Ascending aorta (tissue), 2 donors: ENCODE measurements around the gene GABRG3. TPM values are rescaled to one million over a fixed set of nuclear protein-coding genes. Genes with fewer than 3 reads are reported as not detected.

Experiments used
- DNase-seq, 2 donors: peaks; one replicate each; pipeline ENCODE4 v3.0.0-alpha.2; 2019; ENCODE audit warnings: low spot score in 2 of 2
- H3K27ac ChIP-seq, 2 donors: fragments of 200-600 bp; sonication (generic); one replicate each; pipeline ENCODE4 v1.5.1; 2016 to 2017; ENCODE audit warnings: mild to moderate bottlenecking in 1 of 2
- H3K27me3 ChIP-seq: fragments of 200-600 bp; sonication (generic); one replicate; pipeline ENCODE4 v1.5.1; 2017
- H3K36me3 ChIP-seq, 2 donors: fragments of 200-600 bp; sonication (generic); one replicate each; pipeline ENCODE4 v1.5.1; 2016
- H3K4me1 ChIP-seq, 2 donors: fragments of 200-600 bp; sonication (generic); one replicate each; pipeline ENCODE4 v1.5.1; 2016 to 2017; ENCODE audit warnings: mild to moderate bottlenecking in 1 of 2
- H3K4me3 ChIP-seq, 2 donors: fragments of 200-600 bp; sonication (generic); one replicate each; pipeline ENCODE4 v1.5.1; 2016 to 2017; ENCODE audit warnings: mild to moderate bottlenecking in 1 of 2
- H3K9me3 ChIP-seq, 2 donors: fragments of 200-600 bp; sonication (generic); one replicate each; pipeline ENCODE4 v1.5.1; 2016
- intact Hi-C: fragments of 100-400 bp; cut with DNase I; formaldehyde crosslinking; loops from one replicate; pipeline ENCODE4 v1.15.1; 2023
- total RNA-seq: library from RNA; depleted of rRNA; stranded (reverse); fragments of >200 nt; gene quantifications from one replicate; pipeline ENCODE4 v1.1.0, GENCODE V29; 2016
- TF ChIP-seq, protein P1 (sequence below), 3 experiments: fragments of 200-600 bp in 2 of 3; fragments of 450-650 bp in 1 of 3; sonication (generic) in 2 of 3; IDR thresholded peaks; one replicate each; pipeline ENCODE4 v1.5.1; 2016 to 2019; ENCODE audit warnings: antibody characterized with exemption in 3 of 3, mild to moderate bottlenecking in 1 of 3, moderate library complexity in 1 of 3

The GABRG3 gene
- total RNA-seq, 1 donor from 2014 or later: not detected

DNA sequence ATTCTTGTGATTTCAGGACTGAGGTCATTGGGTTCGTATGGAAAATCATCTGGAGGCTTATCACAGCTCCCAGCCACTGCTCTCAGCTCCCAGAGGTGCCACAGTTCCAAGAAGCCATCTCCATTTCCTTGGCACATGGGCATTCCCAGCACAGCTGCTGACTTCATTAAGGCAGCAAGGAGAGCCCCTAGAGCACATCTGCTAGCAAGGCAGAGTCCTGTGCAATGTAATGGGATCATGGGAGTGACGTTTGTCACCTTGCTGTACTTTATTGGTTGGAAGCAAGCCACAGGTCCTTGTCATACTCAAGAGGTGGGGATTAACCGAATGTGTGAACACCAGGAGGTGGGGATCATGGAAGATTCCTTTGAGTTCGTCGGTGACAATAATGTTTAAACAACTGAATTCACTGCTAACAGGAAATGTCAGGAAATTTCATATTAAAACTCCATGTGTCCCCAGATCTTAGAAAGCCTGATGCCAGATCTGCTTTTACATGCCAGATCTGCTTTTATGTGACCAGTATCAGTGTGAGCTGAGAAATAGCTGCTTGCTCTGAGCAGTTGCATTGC lies 148.8 kb downstream of the GABRG3 start:
- H3K36me3 ChIP-seq: no peaks in the 10 kb centered on the region
- H3K9me3 ChIP-seq: no peaks in the 10 kb centered on the region
- DNase-seq: no peak
- no peak overlapping the region for H3K4me3 ChIP-seq
- H3K4me1 ChIP-seq: no peaks in the 10 kb centered on the region
- intact Hi-C loops: no loop called here
- no peak overlapping the region for H3K27ac ChIP-seq
- H3K27me3 ChIP-seq: no peaks in the 10 kb centered on the region
- TF ChIP-seq, protein P1, sequence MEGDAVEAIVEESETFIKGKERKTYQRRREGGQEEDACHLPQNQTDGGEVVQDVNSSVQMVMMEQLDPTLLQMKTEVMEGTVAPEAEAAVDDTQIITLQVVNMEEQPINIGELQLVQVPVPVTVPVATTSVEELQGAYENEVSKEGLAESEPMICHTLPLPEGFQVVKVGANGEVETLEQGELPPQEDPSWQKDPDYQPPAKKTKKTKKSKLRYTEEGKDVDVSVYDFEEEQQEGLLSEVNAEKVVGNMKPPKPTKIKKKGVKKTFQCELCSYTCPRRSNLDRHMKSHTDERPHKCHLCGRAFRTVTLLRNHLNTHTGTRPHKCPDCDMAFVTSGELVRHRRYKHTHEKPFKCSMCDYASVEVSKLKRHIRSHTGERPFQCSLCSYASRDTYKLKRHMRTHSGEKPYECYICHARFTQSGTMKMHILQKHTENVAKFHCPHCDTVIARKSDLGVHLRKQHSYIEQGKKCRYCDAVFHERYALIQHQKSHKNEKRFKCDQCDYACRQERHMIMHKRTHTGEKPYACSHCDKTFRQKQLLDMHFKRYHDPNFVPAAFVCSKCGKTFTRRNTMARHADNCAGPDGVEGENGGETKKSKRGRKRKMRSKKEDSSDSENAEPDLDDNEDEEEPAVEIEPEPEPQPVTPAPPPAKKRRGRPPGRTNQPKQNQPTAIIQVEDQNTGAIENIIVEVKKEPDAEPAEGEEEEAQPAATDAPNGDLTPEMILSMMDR (IDR thresholded peaks at IDR 0.05): no peak

DNA sequence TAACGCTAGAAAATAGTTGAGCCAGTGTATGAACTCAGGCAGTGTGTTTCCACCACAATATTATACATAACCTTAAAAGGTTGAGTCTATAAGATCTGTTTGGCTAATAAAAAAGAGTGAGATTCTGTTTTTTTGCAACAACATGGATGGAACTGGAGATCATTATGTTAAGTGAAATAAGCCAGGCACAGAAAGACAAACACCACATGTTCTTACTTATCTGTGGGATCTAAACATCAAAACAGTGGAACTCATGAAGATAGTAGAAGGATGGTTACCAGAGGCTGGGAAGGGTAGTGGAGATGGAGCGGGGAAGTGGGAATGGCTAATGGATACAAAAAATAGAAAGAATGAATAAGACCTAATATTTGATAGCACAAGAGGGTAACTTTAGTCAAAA lies 150.7 kb downstream of the GABRG3 start:
- TF ChIP-seq, protein P1 (IDR thresholded peaks at IDR 0.05): no peak
- intact Hi-C loops: no loop called here

DNA sequence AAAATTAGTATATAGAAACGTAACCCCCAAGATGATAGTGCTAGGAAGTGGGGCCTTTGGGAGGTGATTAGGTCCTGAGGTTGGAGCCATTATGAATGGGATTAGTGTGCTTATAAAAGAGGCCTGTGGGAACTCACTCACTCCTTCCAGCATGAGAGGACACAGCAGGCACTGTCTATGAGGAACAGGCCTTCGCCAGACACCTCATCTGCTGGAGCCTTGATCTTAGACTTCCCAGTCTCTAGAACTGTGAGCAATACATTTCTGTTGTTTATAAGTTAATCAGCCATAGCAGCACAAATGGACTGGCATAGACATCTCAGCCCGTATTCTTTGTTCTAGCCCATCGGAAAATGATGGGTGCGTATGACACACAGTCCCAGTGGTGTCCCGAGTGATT lies 152.3 kb downstream of the GABRG3 start:
- H3K4me1 ChIP-seq: no peaks in the 10 kb centered on the region
- intact Hi-C loops: no loop called here

More for the DNA sequence above, 150.7 kb downstream of the GABRG3 start:
- Histone ChIP-seq H3K27me3 (no peaks in the 10 kb centered on the region), H3K27ac (no peak overlapping the region), H3K4me3 (no peak overlapping the region), H3K4me1 (no peaks in the 10 kb centered on the region), H3K36me3 (no peaks in the 10 kb centered on the region), H3K9me3 (no peaks in the 10 kb centered on the region)
- DNase-seq: no peak

DNA sequence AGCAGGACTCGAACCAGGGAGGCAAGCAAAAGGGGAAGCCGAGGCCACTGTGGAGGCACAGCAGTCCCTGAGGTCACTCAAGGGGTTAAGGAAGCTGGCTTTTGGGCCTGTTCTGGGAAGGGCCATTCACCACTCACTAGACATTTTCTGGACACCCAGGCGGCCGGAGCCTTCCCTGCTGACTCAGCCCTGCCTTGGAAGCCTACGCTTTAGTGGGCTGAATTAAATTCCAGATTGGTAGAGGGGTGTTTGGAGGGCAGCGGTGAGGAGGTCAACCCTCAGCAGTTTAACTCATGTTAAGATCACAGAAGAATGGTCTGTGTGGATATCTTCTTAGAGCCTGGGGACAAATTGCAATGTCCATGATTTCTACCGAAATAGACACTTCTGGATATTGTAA lies 152.8 kb downstream of the GABRG3 start:
- no peak for DNase-seq
- intact Hi-C loops: no loop called here
- TF ChIP-seq, protein P1 (IDR thresholded peaks at IDR 0.05): no peak
- Histone ChIP-seq H3K9me3 (no peaks in the 10 kb centered on the region), H3K4me1 (no peaks in the 10 kb centered on the region), H3K27ac (no peak overlapping the region), H3K4me3 (no peak overlapping the region), H3K27me3 (no peaks in the 10 kb centered on the region), H3K36me3 (no peaks in the 10 kb centered on the region)

More for the DNA sequence above, 152.3 kb downstream of the GABRG3 start:
- DNase-seq: no peak
- TF ChIP-seq, protein P1 (IDR thresholded peaks at IDR 0.05): no peak
- no peaks in the 10 kb centered on the region for H3K36me3 ChIP-seq
- H3K27ac ChIP-seq: no peak overlapping the region
- H3K27me3 ChIP-seq: no peaks in the 10 kb centered on the region
- no peaks in the 10 kb centered on the region for H3K9me3 ChIP-seq
- H3K4me3 ChIP-seq: no peak overlapping the region

DNA sequence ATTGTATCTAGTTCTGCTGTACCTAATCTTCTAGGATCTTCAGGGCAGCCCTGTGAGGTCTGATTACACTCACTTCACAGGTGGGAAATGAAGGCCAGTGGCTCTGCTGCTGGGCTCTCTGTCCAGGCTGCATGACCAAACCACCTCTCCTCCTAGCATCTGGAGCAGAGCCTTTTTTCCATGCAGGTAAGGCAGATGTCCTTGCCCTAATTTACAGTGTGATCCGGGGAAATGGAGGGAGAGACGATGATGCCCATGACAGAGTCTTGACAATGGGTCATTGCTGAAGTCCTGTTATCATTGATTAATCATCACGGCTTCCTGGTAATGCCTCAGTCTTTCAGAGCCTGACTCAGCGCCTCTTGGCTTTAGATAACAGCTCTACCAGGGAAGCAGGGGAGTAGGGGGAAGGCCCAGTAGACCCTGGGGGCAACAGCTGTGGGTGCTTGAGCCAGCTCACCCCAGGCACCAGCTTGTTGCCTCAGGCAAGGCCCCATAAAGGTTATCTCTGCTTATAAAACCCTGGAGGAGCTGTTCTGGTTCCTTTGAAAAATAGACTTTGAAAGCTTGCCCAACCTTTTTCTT lies 153.4 kb downstream of the GABRG3 start:
- Histone ChIP-seq H3K9me3 (no peaks in the 10 kb centered on the region), H3K4me1 (no peaks in the 10 kb centered on the region), H3K4me3 (no peak overlapping the region), H3K27me3 (no peaks in the 10 kb centered on the region), H3K36me3 (no peaks in the 10 kb centered on the region), H3K27ac (no peak overlapping the region)
- TF ChIP-seq, protein P1 (IDR thresholded peaks at IDR 0.05): no peak
- intact Hi-C loops: no loop called here
- DNase-seq: no peak
